ENCODE measurements around the gene ADAMTSL1. TPM values are rescaled to one million over a fixed set of nuclear protein-coding genes. Genes with fewer than 3 reads are reported as not detected.

Gene ADAMTSL1
- polyA plus RNA-seq, 1 donor from 2014 or later = 1.1 TPM

- Histone ChIP-seq H3K36me3 (ENCODE audit: insufficient read depth, low read length) (no peaks in the 10 kb centered on the region), H3K27ac (ENCODE audit: low read length) (no peak overlapping the region), H3K79me2 (replicated peaks; ENCODE audit: insufficient read depth, low read length) (no peaks in the 10 kb centered on the region), H4K20me1 (ENCODE audit: insufficient read depth) (no peaks in the 10 kb centered on the region), H3F3A (ENCODE audit: insufficient read depth, low read length, poor library complexity, severe bottlenecking) (no peaks in the 10 kb centered on the region), H3K4me3 (ENCODE audit: low read length) (no peak overlapping the region), H3K9ac (ENCODE audit: low read length) (no peak overlapping the region), H3K9me3 (ENCODE audit: low read length) (no peaks in the 10 kb centered on the region), H3K4me2 (ENCODE audit: low read length) (no peak overlapping the region), H3K9me2 (ENCODE audit: insufficient read depth, low read length) (no peaks in the 10 kb centered on the region), H3K27me3 (ENCODE audit: insufficient read depth, low read depth, low read length) (no peaks in the 10 kb centered on the region), H2AFZ (ENCODE audit: low read depth, low read length) (no peak overlapping the region)
- TF ChIP-seq EZH2 (IDR thresholded peaks at IDR 0.05; ENCODE audit: borderline replicate concordance, insufficient read depth, low read length, poor library complexity, severe bottlenecking) = no peak
- no peak for TF ChIP-seq REST (IDR thresholded peaks at IDR 0.05; ENCODE audit: borderline replicate concordance)
- no peak for TF ChIP-seq MXI1 (conservative IDR thresholded peaks at IDR 0.05; ENCODE audit: poor library complexity, severe bottlenecking)
- TF ChIP-seq EP300 (conservative IDR thresholded peaks at IDR 0.05; ENCODE audit: poor library complexity, severe bottlenecking) = no peak
- no peak for TF ChIP-seq SMC3 (conservative IDR thresholded peaks at IDR 0.05; ENCODE audit: poor library complexity)
These were observed 132.3 kb downstream of the ADAMTSL1 start for GRCh38 chr9:18606281-18606680.

- Histone ChIP-seq H3K9me2 (ENCODE audit: insufficient read depth, low read length) (no peaks in the 10 kb centered on the region), H3K4me2 (ENCODE audit: low read length) (no peak overlapping the region), H3K79me2 (replicated peaks; ENCODE audit: insufficient read depth, low read length) (no peaks in the 10 kb centered on the region), H3K27ac (ENCODE audit: low read length) (no peak overlapping the region), H3F3A (ENCODE audit: insufficient read depth, low read length, poor library complexity, severe bottlenecking) (no peaks in the 10 kb centered on the region), H3K9me3 (ENCODE audit: low read length) (no peaks in the 10 kb centered on the region), H4K20me1 (ENCODE audit: insufficient read depth) (no peaks in the 10 kb centered on the region), H3K36me3 (ENCODE audit: insufficient read depth, low read length) (no peaks in the 10 kb centered on the region), H3K27me3 (ENCODE audit: insufficient read depth, low read depth, low read length) (no peaks in the 10 kb centered on the region), H3K4me3 (ENCODE audit: low read length) (no peak overlapping the region), H3K9ac (ENCODE audit: low read length) (no peak overlapping the region), H2AFZ (ENCODE audit: low read depth, low read length) (no peak overlapping the region)
- TF ChIP-seq RAD21 (conservative IDR thresholded peaks at IDR 0.05) (no peak), POLR2AphosphoS5 (IDR thresholded peaks at IDR 0.05) (no peak), REST (IDR thresholded peaks at IDR 0.05; ENCODE audit: borderline replicate concordance) (no peak), TAF1 (IDR thresholded peaks at IDR 0.05; ENCODE audit: low read depth) (no peak), EZH2 (IDR thresholded peaks at IDR 0.05; ENCODE audit: borderline replicate concordance, insufficient read depth, low read length, poor library complexity, severe bottlenecking) (no peak), SMC3 (conservative IDR thresholded peaks at IDR 0.05; ENCODE audit: poor library complexity) (no peak), CTCF (IDR thresholded peaks at IDR 0.05; ENCODE audit: poor library complexity, severe bottlenecking) (no peak), MXI1 (conservative IDR thresholded peaks at IDR 0.05; ENCODE audit: poor library complexity, severe bottlenecking) (no peak), EP300 (conservative IDR thresholded peaks at IDR 0.05; ENCODE audit: poor library complexity, severe bottlenecking) (no peak)
These were observed 132.9 kb downstream of the ADAMTSL1 start for GRCh38 chr9:18606846-18607245.

All from neural cell (in vitro differentiated cells).